ENCODE measurements around the gene ERBB4. TPM values are rescaled to one million over a fixed set of nuclear protein-coding genes. Genes with fewer than 3 reads are reported as not detected.

ERBB4 gene
- polyA plus RNA-seq, 1 of the 3 experiments (the other 2 are of a cell fraction): 0.05 TPM

- TF ChIP-seq USF1 (IDR thresholded peaks at IDR 0.05; ENCODE audit: borderline replicate concordance, low read depth) (no peak), SIN3A (IDR thresholded peaks at IDR 0.05; ENCODE audit: borderline replicate concordance, low read depth, low read length) (no peak), FOXJ3 (CRISPR knock-in tag; IDR thresholded peaks at IDR 0.05) (no peak), YY1 (IDR thresholded peaks at IDR 0.05; ENCODE audit: low read depth) (no peak), RXRA (IDR thresholded peaks at IDR 0.05; ENCODE audit: borderline replicate concordance, low read depth) (no peak), EZH2phosphoT487 (IDR thresholded peaks at IDR 0.05; ENCODE audit: borderline replicate concordance, low read depth) (no peak), GABPA (IDR thresholded peaks at IDR 0.05; ENCODE audit: low read depth) (no peak), REST (IDR thresholded peaks at IDR 0.05; ENCODE audit: low read depth, low read length) (no peak)
These were observed 33.0 kb downstream of the ERBB4 start (continued) for GRCh38 chr2:212505586-212505985.

- H3K27ac ChIP-seq (ENCODE audit: low read depth in 2 of 2, low read length in 1 of 2): no peak overlapping the region
- no peaks in the 10 kb centered on the region for H3F3A ChIP-seq (replicated peaks; ENCODE audit: insufficient read depth)
- no peaks in the 10 kb centered on the region for H3K9me2 ChIP-seq
- no peak overlapping the region for H2AFZ ChIP-seq (ENCODE audit: low read depth)
- ChIA-PET POLR2A (no interaction called here), CTCF (interaction anchor here (0.6 kb wide), 1 partner anchor 452 kb away, joined by 3 read pairs; no protein-coding TSS in a partner anchor)
- no peak overlapping the region for H3K4me3 ChIP-seq (ENCODE audit: low read depth in 2 of 2, low read length in 1 of 2)
- no peaks in the 10 kb centered on the region for H3K4me1 ChIP-seq (ENCODE audit: control insufficient read depth in 1 of 2, insufficient read depth in 2 of 2, low read depth in 1 of 2, low read length in 1 of 2)
- 33% methylated on average over 1 of the region's 1 CpG for WGBS (ENCODE audit: low lambda C conversion rate)
- no peak overlapping the region for H3K9ac ChIP-seq
- no peaks in the 10 kb centered on the region for H3K9me3 ChIP-seq
- H3K4me2 ChIP-seq: no peak overlapping the region
- no peaks in the 10 kb centered on the region for H3K79me2 ChIP-seq (ENCODE audit: insufficient read depth)
- H3K36me3 ChIP-seq (replicated peaks in 1 of 2; ENCODE audit: control insufficient read depth in 1 of 2, insufficient read depth in 2 of 2, low read length in 1 of 2): no peaks in the 10 kb centered on the region
- DNase-seq: no peak
- H3K27me3 ChIP-seq (ENCODE audit: insufficient read depth): no peaks in the 10 kb centered on the region
- H4K20me1 ChIP-seq (ENCODE audit: insufficient read depth): no peaks in the 10 kb centered on the region
- TF ChIP-seq MXI1 (IDR thresholded peaks at IDR 0.05; ENCODE audit: low read depth, low read length): no peak
- no peak for TF ChIP-seq REST (IDR thresholded peaks at IDR 0.05; ENCODE audit: low read depth, low read length)
- TF ChIP-seq JUND (IDR thresholded peaks at IDR 0.05): no peak
- TF ChIP-seq MEF2A (IDR thresholded peaks at IDR 0.05; ENCODE audit: borderline replicate concordance, low read depth): no peak
- no peak for TF ChIP-seq ZBTB33 (IDR thresholded peaks at IDR 0.05; ENCODE audit: borderline replicate concordance, low read depth)
- TF ChIP-seq YY1 (IDR thresholded peaks at IDR 0.05; ENCODE audit: low read depth): no peak
- TF ChIP-seq FOXM1 (IDR thresholded peaks at IDR 0.05; ENCODE audit: low read depth): no peak
- no peak for TF ChIP-seq IRF3 (IDR thresholded peaks at IDR 0.05; ENCODE audit: low read depth, low read length)
- TF ChIP-seq TAF1 (IDR thresholded peaks at IDR 0.05; ENCODE audit: borderline replicate concordance, low read depth, low read length): no peak
- TF ChIP-seq RXRA (IDR thresholded peaks at IDR 0.05; ENCODE audit: borderline replicate concordance, low read depth): no peak
- no peak for TF ChIP-seq NFIC (IDR thresholded peaks at IDR 0.05; ENCODE audit: borderline replicate concordance)
- TF ChIP-seq FOSL2 (IDR thresholded peaks at IDR 0.05; ENCODE audit: borderline replicate concordance, low read depth): no peak
- no peak for TF ChIP-seq NRF1 (IDR thresholded peaks at IDR 0.05; ENCODE audit: low read depth, low read length)
- TF ChIP-seq PBX3 (IDR thresholded peaks at IDR 0.05): no peak
These were observed 43.6 kb downstream of the ERBB4 start for GRCh38 chr2:212495046-212495445.

Data from SK-N-SH (cell line).